AG04449 (cell line): Measurements from ENCODE around the gene ABHD16A.
A peak's percentile ranks its signal among the peaks of the same experiment; 100 is the strongest.

Experiments used
- CTCF ChIA-PET: fragments of 350-600 bp; formaldehyde crosslinking; extraction: SDS; loops from one replicate; lab custom pipeline; 2021; ENCODE audit warnings: antibody characterized with exemption; lab: Yijun Ruan, JAX
- POLR2A ChIA-PET: fragments of 400-600, 350-600 bp; formaldehyde crosslinking; extraction: SDS; loops from one replicate; lab custom pipeline; 2020; ENCODE audit warnings: antibody characterized with exemption, inconsistent platforms; lab: Yijun Ruan, JAX
- DNase-seq: peaks from one replicate; pipeline ENCODE4 v3.0.0-alpha.2; 2010; ENCODE audit warnings: low read depth, low spot score
- H3K4me3 ChIP-seq: 2 replicates; pipeline ENCODE4 v1.5.1; 2011; ENCODE audit warnings: low read depth, mild to moderate bottlenecking, control low read depth, low read length
- CTCF ChIP-seq: IDR thresholded peaks from one replicate; pipeline ENCODE4 v1.5.1; 2011; ENCODE audit warnings: mild to moderate bottlenecking, moderate library complexity, low read length, control low read depth, inconsistent platforms; ENCODE audit not compliant: insufficient read depth; ENCODE audit errors: missing control alignments

ABHD16A gene

DNA sequence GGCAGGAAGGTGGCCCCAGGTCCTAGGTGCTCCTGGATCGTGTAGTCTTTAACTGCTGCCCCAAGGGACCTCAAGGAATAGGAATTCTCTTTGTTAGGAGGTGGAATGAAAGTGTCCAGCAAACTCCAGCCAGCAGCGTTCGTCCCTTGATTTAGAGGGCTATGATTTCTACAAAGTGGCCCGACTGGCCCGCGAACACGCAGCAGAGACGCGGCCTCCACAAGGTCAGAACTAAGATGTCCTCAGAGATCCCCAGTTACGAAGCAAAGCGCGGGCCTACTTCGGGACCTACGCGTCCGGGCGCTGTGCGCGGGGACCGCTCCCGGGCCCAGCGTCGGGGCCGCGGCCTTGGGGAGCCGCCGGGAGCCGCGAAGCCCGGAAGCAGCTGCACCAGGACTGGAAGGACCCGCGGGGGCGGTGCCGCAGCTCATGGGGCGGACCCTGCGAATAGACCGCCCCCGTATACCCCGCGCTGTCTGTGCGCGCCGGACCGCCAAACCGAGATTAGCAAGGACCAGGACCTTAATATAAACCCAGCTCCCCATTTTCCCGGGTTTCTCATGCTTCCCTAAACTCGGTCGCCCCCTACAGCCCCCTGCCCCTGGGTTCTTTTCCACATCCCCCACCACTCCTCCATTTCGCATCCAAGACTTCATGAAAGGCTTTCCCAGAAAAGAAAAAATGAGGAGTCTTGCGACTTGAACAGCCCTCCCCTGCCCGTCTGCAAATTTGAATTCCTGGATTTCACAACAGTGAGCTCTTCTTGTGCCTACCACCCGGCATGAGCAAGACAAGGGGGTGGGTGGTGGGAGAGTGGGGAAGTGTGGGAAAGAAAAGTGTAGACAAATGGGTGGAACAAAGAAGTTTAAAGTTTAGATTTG is 42.5 kb downstream of the ABHD16A start, which contains the start of gene C6orf47:
Gene C6orf47, minus strand, starts transcription at position 398 of the 881 bp plus-strand sequence. CDS start 831 bp downstream, outside the sequence.
- no peak for DNase-seq
- TF ChIP-seq CTCF: no peak
- peak within 1 kb of the TSS; percentile 86 for H3K4me3 ChIP-seq
- CTCF ChIA-PET: interaction anchor here (0.6 to 3.1 kb wide), 10 partner anchors 9 to 203 kb away, joined by 3 to 13 read pairs (median 3); partner anchors contain the start of genes BAG6, LY6G5B and LY6G5C
- POLR2A ChIA-PET: interaction anchor here (0.6 to 1.7 kb wide), 7 partner anchors 9 to 167 kb away, joined by 3 to 15 read pairs (median 4); partner anchors contain the start of genes BAG6, CLIC1, HSPA1B and LSM2

DNA sequence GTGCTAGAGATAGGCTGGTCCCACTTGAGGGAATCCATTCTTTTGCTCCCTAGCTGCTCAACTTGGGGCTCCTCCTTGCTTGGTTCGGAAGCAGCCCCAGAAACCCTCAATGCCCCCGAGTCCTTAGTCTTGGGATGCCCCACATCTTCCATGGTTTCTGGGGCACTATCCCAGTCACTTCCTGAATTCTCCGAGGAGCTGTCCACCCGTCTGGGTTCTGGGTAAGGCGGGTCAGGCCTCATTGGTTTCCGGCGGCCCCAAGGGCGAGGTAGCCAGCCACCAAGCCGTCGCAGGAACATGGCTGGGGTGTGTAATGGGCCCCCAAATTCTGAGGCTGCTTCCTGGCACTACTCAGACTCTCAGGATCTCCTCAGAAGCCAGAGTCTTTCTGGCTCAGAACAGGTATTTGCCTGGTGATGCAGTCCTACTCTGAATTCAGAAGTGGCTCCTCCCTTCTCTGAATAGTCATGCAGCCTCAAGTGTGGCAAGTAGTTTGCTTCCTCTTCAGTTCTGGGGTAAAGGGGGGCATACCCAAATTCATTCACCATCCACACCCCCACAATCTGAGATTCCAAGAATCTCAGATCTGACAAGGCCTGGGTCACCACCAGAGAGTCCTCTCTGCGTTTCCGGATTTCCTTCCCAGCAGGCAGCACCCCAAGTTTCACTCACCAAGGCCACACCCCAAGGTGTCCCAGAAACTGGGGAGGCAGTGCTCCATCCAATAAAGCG is 43.3 kb downstream of the ABHD16A start:
- POLR2A ChIA-PET: interaction anchor here (0.6 to 1.7 kb wide), 5 partner anchors 8 to 168 kb away, joined by 3 to 15 read pairs (median 4); partner anchors contain the start of genes BAG6 and HSPA1B
- no peak for DNase-seq
- H3K4me3 ChIP-seq: peak overlapping the region; percentile 86
- TF ChIP-seq CTCF: no peak
- CTCF ChIA-PET: interaction anchor here (0.7 to 3.1 kb wide), 6 partner anchors 8 to 205 kb away, joined by 3 to 13 read pairs (median 4); partner anchors contain the start of genes BAG6, LY6G5B and LY6G5C

DNA sequence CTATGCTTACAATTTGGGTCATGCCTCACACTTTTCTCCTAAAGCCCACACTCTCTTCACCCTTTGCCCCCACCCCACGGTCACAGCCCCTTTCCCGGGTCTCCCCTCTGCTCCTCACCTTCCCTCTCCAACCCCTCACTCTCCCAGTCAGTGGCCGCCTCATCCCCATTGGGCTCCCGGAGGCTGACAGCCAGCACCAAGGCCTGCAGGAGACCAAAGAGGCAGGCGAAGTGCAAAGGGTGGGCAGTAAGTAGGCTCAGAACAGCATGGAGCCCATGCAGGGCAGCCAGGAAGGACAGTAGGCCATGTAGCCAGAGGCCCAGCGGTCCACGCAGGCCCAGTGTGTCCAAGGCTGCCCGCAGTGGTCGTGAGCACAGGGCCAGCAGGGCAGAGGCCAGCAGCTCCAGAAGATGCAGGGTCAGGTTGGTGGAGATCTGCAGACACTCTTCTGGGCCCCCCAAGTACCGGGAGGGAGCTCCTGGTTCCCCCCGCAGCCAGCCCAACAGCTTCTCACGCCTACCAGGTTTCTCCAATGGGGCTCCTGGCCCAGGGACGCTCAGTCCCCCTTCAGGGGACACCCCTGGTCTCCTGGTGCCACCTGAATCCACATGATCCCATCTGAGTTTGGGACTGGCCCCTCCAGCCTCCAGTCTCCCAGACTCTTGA is 44.0 kb downstream of the ABHD16A start:
- TF ChIP-seq CTCF: no peak
- ChIA-PET POLR2A (no interaction called here), CTCF (interaction anchor here (0.7 to 3.1 kb wide), 2 partner anchors 8 to 206 kb away, joined by 3 to 13 read pairs; partner anchors contain the start of gene BAG6)
- peak overlapping the region; percentile 86 for H3K4me3 ChIP-seq
- DNase-seq: no peak

- no peak for TF ChIP-seq CTCF
- H3K4me3 ChIP-seq: no peak overlapping the region
- POLR2A ChIA-PET: no interaction called here
- CTCF ChIA-PET: no interaction called here
- DNase-seq: no peak
Observed at GRCh38 chr6:31658158-31658688, 44.9 kb downstream of the ABHD16A start.

DNA sequence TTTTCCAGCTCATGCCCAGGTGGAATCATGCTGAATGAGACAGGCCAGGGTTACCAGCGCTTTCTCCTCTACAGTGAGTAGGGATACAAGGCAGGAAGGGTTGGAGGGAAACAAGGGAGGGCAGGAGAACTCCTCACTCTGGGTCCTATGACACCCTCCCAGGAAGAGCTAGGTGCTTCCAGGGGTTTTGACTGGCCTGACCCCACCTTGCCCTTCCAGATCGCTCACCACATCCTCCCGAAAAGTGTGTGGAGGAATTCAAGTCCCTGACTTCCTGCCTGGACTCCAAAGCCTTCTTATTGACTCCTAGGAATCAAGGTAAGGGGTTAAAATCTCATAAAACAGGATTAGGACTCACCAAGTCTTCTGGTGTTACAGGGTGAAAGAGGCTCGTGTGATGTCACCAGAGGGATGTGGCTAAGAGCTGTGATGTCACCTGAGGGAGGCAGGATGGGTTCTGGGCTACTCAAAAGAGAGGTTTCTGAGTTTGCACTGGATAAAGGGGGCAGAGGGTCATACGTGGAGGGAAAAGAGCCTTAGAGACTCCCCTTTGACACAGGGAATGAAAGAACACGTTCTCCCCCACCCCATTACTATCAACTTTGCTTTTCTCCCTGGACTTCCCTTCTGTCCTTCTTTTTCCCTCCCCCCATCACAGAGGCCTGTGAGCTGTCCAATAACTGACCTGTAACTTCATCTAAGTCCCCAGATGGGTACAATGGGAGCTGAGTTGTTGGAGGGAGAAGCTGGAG is 45.5 kb downstream of the ABHD16A start:
- no peak for TF ChIP-seq CTCF
- CTCF ChIA-PET: no interaction called here
- no peak overlapping the region for H3K4me3 ChIP-seq
- POLR2A ChIA-PET: no interaction called here
- no peak for DNase-seq
